HG03520 (cell line): ENCODE data around the gene MYO7B.

Experiments used
- ATAC-seq: cut with Tn5 transposase; IDR thresholded peaks from one replicate; pipeline ENCODE4 v1.9.1; 2021; ENCODE audit warnings: mild to moderate bottlenecking, moderate library complexity; ENCODE audit not compliant: unreplicated experiment

MYO7B gene

GRCh38 chr2:127646487-127647241 is 111.2 kb downstream of the MYO7B start:
- no peak for ATAC-seq

GRCh38 chr2:127647242-127648190 is 112.0 kb downstream of the MYO7B start:
- ATAC-seq, result no peak

- ATAC-seq, result no peak
These were observed 112.8 kb downstream of the MYO7B start for GRCh38 chr2:127648321-127648720.

GRCh38 chr2:127649100-127649611 is 113.7 kb downstream of the MYO7B start:
- ATAC-seq, result no peak

GRCh38 chr2:127649684-127650040 is 114.2 kb downstream of the MYO7B start:
- no peak for ATAC-seq

GRCh38 chr2:127650041-127650784 is 114.7 kb downstream of the MYO7B start:
- ATAC-seq, result no peak

GRCh38 chr2:127650785-127651380 is 115.4 kb downstream of the MYO7B start:
- no peak for ATAC-seq

GRCh38 chr2:127651381-127651809 is 115.9 kb downstream of the MYO7B start:
- ATAC-seq, result no peak

- no peak for ATAC-seq
These were observed 116.6 kb downstream of the MYO7B start for GRCh38 chr2:127651971-127652550.

- ATAC-seq, result no peak
These were observed 117.4 kb downstream of the MYO7B start for GRCh38 chr2:127652786-127653357.

GRCh38 chr2:127653421-127654083 is 118.1 kb downstream of the MYO7B start:
- ATAC-seq, result no peak

- ATAC-seq, result no peak
These were observed 118.8 kb downstream of the MYO7B start for GRCh38 chr2:127654084-127654837.

GRCh38 chr2:127654838-127655175 is 119.3 kb downstream of the MYO7B start:
- no peak for ATAC-seq

- no peak for ATAC-seq
These were observed 120.0 kb downstream of the MYO7B start for GRCh38 chr2:127655209-127656073.

- ATAC-seq, result no peak
These were observed 121.2 kb downstream of the MYO7B start for GRCh38 chr2:127656569-127657231.

GRCh38 chr2:127657232-127657595 is 121.7 kb downstream of the MYO7B start:
- no peak for ATAC-seq

- ATAC-seq, result no peak
These were observed 122.7 kb downstream of the MYO7B start for GRCh38 chr2:127658146-127658545.
